Measurements from ENCODE around the gene SYNE4. TPM values are rescaled to one million over a fixed set of nuclear protein-coding genes. Genes with fewer than 3 reads are reported as not detected.

The SYNE4 gene
- total and polyA plus RNA-seq, 2 of the 13 experiments (the other 11 are each of a cell fraction or from before 2014, with no cell fraction given): 13.7 to 23.0 TPM

DNA sequence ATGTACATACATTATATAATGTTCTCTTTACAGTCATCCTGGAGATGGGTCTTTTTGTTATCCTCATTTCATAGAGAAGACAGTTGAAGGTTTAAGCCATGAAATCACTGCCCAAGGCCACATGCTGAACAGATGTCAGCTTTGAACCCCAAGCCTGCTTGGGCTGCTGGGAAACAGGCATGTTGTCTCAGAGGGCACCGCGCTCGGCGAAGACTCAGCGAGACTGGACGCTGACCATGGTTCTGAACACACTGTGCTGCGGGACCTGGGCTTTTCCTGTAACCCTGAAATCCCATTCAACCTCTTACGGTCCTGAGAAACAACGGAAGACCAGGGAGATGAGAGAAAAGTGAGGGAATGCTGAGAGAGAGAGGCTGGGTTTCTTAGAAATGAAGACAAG lies 45.1 kb downstream of the SYNE4 start (continued):
- TF ChIP-seq FOSL1 (CRISPR knock-in tag; IDR thresholded peaks at IDR 0.05; ENCODE audit: borderline replicate concordance) (no peak), PHF8 (CRISPR knock-in tag; IDR thresholded peaks at IDR 0.05) (no peak), ZNF121 (CRISPR knock-in tag; IDR thresholded peaks at IDR 0.05) (no peak), TGIF2 (CRISPR knock-in tag; IDR thresholded peaks at IDR 0.05) (peak; percentile 83), ZNF616 (CRISPR knock-in tag; IDR thresholded peaks at IDR 0.05; ENCODE audit: low read depth) (0 out of 2 replicates have a peak, but pooled peaks have one; percentile 57), RBM39 (IDR thresholded peaks at IDR 0.05; ENCODE audit: low read depth, low read length, poor library complexity, severe bottlenecking) (no peak), ZFAT (CRISPR knock-in tag; conservative IDR thresholded peaks at IDR 0.05) (no peak), ZNF333 (CRISPR knock-in tag; IDR thresholded peaks at IDR 0.05; ENCODE audit: borderline replicate concordance) (no peak), ZNF878 (CRISPR knock-in tag; IDR thresholded peaks at IDR 0.05) (0 out of 2 replicates have a peak, but pooled peaks have one; percentile 31), ZNF558 (CRISPR knock-in tag; IDR thresholded peaks at IDR 0.05; ENCODE audit: borderline replicate concordance) (peak; percentile 49; the same call in 1 of the 2 replicates), SP1 (IDR thresholded peaks at IDR 0.05) (no peak), SP1 (CRISPR knock-in tag; IDR thresholded peaks at IDR 0.05) (no peak), ATF6 (CRISPR knock-in tag; conservative IDR thresholded peaks at IDR 0.05) (peak; percentile 83; the same call in 1 of the 2 replicates), ZZZ3 (CRISPR knock-in tag; IDR thresholded peaks at IDR 0.05; ENCODE audit: borderline replicate concordance) (no peak), ZNF557 (CRISPR knock-in tag; IDR thresholded peaks at IDR 0.05) (peak; percentile 87; the same call in 1 of the 2 replicates), ZC3H4 (CRISPR knock-in tag; IDR thresholded peaks at IDR 0.05; ENCODE audit: borderline replicate concordance) (no peak), HCFC1 (IDR thresholded peaks at IDR 0.05; ENCODE audit: low read depth, low read length) (no peak), TCF12 (IDR thresholded peaks at IDR 0.05) (no peak), TCF12 (CRISPR knock-in tag; IDR thresholded peaks at IDR 0.05) (no peak), ZNF607 (CRISPR knock-in tag; IDR thresholded peaks at IDR 0.05; ENCODE audit: borderline replicate concordance) (peak; percentile 77), YY1 (IDR thresholded peaks at IDR 0.05; ENCODE audit: insufficient read depth, insufficient replicate concordance, low read depth, low read length) (no peak), FOXP1 (IDR thresholded peaks at IDR 0.05) (no peak), FOXP1 (CRISPR knock-in tag; IDR thresholded peaks at IDR 0.05) (no peak), ZNF614 (CRISPR knock-in tag; IDR thresholded peaks at IDR 0.05; ENCODE audit: borderline replicate concordance) (0 out of 2 replicates have a peak, but pooled peaks have one; percentile 22)
- TF ChIP-seq, protein P1, sequence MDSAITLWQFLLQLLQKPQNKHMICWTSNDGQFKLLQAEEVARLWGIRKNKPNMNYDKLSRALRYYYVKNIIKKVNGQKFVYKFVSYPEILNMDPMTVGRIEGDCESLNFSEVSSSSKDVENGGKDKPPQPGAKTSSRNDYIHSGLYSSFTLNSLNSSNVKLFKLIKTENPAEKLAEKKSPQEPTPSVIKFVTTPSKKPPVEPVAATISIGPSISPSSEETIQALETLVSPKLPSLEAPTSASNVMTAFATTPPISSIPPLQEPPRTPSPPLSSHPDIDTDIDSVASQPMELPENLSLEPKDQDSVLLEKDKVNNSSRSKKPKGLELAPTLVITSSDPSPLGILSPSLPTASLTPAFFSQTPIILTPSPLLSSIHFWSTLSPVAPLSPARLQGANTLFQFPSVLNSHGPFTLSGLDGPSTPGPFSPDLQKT (CRISPR knock-in tag; IDR thresholded peaks at IDR 0.05; ENCODE audit: borderline replicate concordance): no peak; the same call in 1 of the 2 replicates
- TF ChIP-seq, protein P2, sequence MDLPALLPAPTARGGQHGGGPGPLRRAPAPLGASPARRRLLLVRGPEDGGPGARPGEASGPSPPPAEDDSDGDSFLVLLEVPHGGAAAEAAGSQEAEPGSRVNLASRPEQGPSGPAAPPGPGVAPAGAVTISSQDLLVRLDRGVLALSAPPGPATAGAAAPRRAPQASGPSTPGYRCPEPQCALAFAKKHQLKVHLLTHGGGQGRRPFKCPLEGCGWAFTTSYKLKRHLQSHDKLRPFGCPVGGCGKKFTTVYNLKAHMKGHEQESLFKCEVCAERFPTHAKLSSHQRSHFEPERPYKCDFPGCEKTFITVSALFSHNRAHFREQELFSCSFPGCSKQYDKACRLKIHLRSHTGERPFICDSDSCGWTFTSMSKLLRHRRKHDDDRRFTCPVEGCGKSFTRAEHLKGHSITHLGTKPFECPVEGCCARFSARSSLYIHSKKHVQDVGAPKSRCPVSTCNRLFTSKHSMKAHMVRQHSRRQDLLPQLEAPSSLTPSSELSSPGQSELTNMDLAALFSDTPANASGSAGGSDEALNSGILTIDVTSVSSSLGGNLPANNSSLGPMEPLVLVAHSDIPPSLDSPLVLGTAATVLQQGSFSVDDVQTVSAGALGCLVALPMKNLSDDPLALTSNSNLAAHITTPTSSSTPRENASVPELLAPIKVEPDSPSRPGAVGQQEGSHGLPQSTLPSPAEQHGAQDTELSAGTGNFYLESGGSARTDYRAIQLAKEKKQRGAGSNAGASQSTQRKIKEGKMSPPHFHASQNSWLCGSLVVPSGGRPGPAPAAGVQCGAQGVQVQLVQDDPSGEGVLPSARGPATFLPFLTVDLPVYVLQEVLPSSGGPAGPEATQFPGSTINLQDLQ (CRISPR knock-in tag; IDR thresholded peaks at IDR 0.05): no peak

Measured in HepG2 (cell line).